Right lobe of liver (tissue), 4 donors: ENCODE measurements around the gene KCTD6.

Experiments
- CTCF ChIP-seq, 4 donors: fragments of 200-600 bp in 3 of 4; fragments of 450-650 bp in 1 of 4; IDR thresholded peaks; one replicate each; pipeline versions ENCODE4 v1.5.1 to v1.8.0; 2016 to 2022; ENCODE audit warnings: antibody characterized with exemption in 4 of 4, mild to moderate bottlenecking in 2 of 4
- POLR2A ChIP-seq: fragments of 450-650 bp; IDR thresholded peaks from one replicate; pipeline ENCODE4 v1.6.1; 2017; ENCODE audit warnings: antibody characterized with exemption, mild to moderate bottlenecking
- donor health status: DM: no; HTN: no; CAD: no.
- donor health status: DM: no; HTN: no; CAD: no.
- donor health status: DM: no; HTN: yes; CAD: no.

GRCh38 chr3:58524326-58524888, 32.5 kb downstream of the KCTD6 start:
- TF ChIP-seq CTCF (IDR thresholded peaks at IDR 0.05) (no peak), POLR2A (no peak)
